Measurements from ENCODE around the gene PROSER3.

PROSER3 gene

DNA sequence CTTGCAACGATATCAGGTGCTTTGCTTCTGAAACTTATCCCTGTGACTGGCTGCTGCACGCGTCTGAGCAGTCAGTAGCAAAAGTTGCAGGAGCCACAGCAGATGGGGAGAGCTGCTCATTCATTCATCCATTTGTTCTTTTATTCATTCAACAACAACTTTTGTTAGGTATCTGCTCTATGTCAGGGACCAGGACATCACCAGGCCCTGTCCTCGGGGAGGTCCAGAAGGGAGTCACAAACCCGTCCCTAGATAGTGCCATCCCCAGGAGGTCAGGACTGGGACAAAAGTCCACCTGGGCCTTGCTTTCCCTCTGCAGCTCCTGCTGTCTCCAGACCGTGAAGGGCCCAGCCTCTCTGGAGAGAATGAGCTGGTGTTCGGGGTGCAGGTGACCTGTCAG lies 20.0 kb downstream of the PROSER3 start:
- no peak for DNase-seq (ENCODE audit: low spot score)

DNA sequence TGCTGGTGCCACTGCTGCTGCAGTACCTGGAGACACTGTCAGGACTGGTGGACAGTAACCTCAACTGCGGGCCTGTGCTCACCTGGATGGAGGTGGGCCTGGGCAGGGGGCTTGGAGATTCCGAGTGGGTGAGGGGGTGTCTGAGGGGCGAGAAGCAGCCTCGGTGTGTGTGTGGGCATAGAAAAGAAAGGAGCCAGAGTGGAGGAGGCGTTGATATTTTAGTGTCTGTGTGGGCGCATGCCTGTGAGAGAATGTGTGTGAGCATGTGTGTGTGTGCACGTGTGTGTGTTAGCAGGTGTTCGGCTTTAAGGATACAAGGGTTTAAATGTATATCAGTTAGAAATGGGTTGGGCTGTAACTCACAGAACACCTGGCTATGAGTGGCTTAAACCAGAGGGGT lies 21.1 kb downstream of the PROSER3 start:
- no peak for DNase-seq (ENCODE audit: low spot score)

DNA sequence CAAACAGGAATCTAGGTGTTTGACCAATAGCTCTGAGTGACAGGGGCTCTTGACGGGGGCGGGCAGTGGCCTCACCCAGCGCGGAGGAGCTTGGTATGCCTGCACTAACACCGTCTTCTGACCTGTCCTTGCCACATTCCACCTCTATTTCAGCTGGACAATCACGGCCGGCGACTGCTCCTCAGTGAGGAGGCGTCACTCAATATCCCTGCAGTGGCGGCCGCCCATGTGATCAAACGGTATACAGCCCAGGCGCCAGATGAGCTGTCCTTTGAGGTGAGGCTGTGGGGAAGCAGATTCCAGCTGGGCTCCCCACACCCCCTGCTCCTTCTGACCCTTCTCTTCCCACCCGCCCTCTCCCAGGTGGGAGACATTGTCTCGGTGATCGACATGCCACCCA lies 22.1 kb downstream of the PROSER3 start:
- no peak for DNase-seq (ENCODE audit: low spot score)

- no peak for DNase-seq (ENCODE audit: low spot score)
These were observed 22.7 kb downstream of the PROSER3 start for GRCh38 chr19:35780717-35781116.

DNA sequence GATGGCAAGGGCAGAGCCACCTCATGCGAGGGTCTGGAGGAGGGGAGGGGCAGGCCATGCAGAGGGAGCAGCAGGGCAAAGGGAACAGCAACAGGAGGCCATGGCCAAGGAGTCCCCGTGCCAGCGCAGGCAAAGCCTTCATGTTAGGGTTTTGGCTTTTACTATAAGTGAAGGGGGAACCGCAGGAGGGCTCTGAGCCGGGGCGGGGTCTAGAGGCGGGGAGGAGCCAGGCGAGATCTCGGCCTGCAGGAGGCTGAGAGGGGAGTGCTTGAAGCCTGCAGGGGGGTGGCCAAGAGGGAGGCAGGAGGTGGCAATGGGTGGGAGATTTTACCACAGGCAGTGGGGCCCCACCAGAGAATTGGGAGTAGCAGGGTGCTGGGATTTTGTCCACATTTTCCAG lies 23.7 kb downstream of the PROSER3 start:
- no peak for DNase-seq (ENCODE audit: low spot score)

DNA sequence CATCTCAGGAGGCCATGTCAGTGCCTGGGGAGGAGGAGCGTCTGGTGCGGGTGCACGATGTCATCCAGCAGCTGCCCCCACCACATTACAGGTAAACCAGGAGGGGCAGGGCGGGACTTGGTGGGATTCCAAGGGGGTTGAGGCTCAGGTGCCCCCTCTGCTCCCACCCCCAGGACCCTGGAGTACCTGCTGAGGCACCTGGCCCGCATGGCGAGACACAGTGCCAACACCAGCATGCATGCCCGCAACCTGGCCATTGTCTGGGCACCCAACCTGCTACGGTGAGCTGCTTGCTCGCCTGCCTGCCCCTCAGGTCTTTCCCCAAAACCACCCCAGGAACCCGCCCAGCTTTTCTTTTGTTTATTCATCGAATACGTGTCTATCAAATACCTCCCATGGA lies 24.6 kb downstream of the PROSER3 start:
- DNase-seq (ENCODE audit: low spot score), result no peak

DNA sequence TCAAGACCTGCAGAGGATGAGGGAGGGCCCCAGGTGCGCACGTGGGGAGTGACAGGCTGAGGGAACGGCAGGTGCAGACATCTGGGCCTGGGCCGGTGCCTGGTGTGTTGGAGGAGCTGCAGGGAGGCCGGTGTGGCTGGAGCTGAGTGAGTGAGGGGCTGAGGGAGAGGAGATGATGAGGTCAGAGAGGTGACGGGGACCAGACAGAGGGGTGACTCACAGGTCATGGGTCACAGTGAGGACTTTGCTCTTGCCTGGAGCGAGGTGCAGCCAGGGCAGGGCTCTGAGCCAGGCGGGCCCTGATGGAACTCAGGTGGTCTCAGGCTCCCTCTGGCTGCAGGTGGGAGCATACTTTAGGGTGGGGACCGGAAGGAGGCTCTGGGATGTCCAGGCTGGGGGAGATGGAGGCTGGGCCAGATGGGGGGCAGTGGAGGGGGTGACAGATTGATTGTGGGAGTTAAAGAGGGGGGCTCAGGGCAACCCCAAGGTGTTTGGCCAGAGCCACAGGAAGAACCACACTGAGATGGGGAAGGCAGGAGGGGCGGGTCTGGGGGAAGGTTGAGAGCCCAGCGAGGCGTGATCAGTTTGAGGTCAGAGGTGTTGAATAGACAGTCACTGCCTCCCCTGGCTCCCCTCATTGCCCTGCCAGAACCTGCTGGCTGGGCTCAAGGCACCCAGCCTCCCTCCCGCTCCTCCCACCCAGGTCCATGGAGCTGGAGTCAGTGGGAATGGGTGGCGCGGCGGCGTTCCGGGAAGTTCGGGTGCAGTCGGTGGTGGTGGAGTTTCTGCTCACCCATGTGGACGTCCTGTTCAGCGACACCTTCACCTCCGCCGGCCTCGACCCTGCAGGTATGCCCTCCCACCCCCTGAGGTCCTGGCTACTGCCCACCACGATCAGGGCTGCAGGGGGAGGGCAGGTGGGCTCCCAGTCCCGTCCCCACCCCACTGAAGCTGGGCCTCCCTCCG lies 25.8 kb downstream of the PROSER3 start:
- no peak for DNase-seq (ENCODE audit: low spot score)

GRCh38 chr19:35784503-35785338 lies 26.7 kb downstream of the PROSER3 start:
- peak; percentile 93 for DNase-seq (ENCODE audit: low spot score)

GRCh38 chr19:35785339-35785627 lies 27.3 kb downstream of the PROSER3 start:
- no peak for DNase-seq (ENCODE audit: low spot score)

GRCh38 chr19:35786299-35787160 lies 28.6 kb downstream of the PROSER3 start:
- DNase-seq (ENCODE audit: low spot score), result no peak

GRCh38 chr19:35787227-35787799 lies 29.3 kb downstream of the PROSER3 start:
- no peak for DNase-seq (ENCODE audit: low spot score)

- DNase-seq (ENCODE audit: low spot score), result no peak
These were observed 30.4 kb downstream of the PROSER3 start for GRCh38 chr19:35788205-35788960.

- DNase-seq (ENCODE audit: low spot score), result no peak
These were observed 31.4 kb downstream of the PROSER3 start for GRCh38 chr19:35789195-35789977.

- DNase-seq (ENCODE audit: low spot score), result no peak
These were observed 32.3 kb downstream of the PROSER3 start for GRCh38 chr19:35789978-35790944.

- DNase-seq (ENCODE audit: low spot score), result no peak
These were observed 33.2 kb downstream of the PROSER3 start for GRCh38 chr19:35790981-35791813.

GRCh38 chr19:35791814-35792279 lies 33.9 kb downstream of the PROSER3 start:
- no peak for DNase-seq (ENCODE audit: low spot score)

DNA sequence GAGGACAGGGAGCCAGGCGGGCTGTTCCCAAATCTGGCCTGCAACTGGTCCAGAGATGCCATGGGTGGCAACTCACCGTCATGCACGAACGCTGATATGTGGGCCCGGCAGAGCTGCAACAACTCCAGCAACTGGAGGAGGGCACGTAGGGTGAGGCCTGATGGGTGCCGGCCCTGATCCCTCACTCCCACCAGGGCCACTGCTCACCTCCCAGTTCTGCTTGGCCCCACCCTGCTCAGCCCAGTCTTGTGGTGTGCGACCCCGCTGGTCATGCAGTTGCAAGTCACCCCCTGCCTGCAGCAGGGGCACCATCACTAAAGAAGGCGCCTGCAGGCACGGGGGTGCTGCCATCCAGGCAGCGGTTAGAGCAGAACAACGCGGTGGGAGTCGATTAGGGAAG lies 34.3 kb downstream of the PROSER3 start:
- DNase-seq (ENCODE audit: low spot score), result no peak

- DNase-seq (ENCODE audit: low spot score), result no peak
These were observed 34.9 kb downstream of the PROSER3 start for GRCh38 chr19:35792888-35793287.

All from iPS-NIHi11 (cell line).